GM15510 (cell line): ENCODE measurements around the gene P4HTM.

Experiments used
- POLR2A ChIP-seq: IDR thresholded peaks from 3 replicates; pipeline ENCODE4 v1.6.1; 2011; ENCODE audit warnings: borderline replicate concordance; ENCODE audit not compliant: insufficient read length; ENCODE audit errors: extremely low read depth

P4HTM gene

GRCh38 chr3:48979451-48979850 lies 10.6 kb upstream of the P4HTM start:
- TF ChIP-seq POLR2A, result no peak

GRCh38 chr3:48980295-48980694 lies 9.7 kb upstream of the P4HTM start:
- no peak for TF ChIP-seq POLR2A

GRCh38 chr3:48982016-48982415 lies 8.0 kb upstream of the P4HTM start:
- TF ChIP-seq POLR2A, result no peak

GRCh38 chr3:48982686-48983085 lies 7.4 kb upstream of the P4HTM start:
- no peak for TF ChIP-seq POLR2A

- TF ChIP-seq POLR2A, result no peak
Measured at GRCh38 chr3:48983096-48983495, 6.9 kb upstream of the P4HTM start.

GRCh38 chr3:48984663-48985062 lies 5.4 kb upstream of the P4HTM start:
- TF ChIP-seq POLR2A, result no peak

GRCh38 chr3:48985831-48986376 lies 4.1 kb upstream of the P4HTM start:
- TF ChIP-seq POLR2A, result no peak

- TF ChIP-seq POLR2A, result no peak
Measured at GRCh38 chr3:48989126-48989795, 780 bp upstream of the P4HTM start.

GRCh38 chr3:48990636-48991469 lies 812 bp downstream of the P4HTM start:
- TF ChIP-seq POLR2A, result peak; percentile 20

- TF ChIP-seq POLR2A, result no peak
Measured at GRCh38 chr3:48991851-48992545, 2.0 kb downstream of the P4HTM start.

- no peak for TF ChIP-seq POLR2A
Measured at GRCh38 chr3:48993834-48994233, 3.8 kb downstream of the P4HTM start.

- TF ChIP-seq POLR2A, result no peak
Measured at GRCh38 chr3:48996640-48997039, 6.6 kb downstream of the P4HTM start.

GRCh38 chr3:48997102-48997635 lies 7.1 kb downstream of the P4HTM start:
- TF ChIP-seq POLR2A, result no peak

- no peak for TF ChIP-seq POLR2A
Measured at GRCh38 chr3:48997714-48998637, 7.9 kb downstream of the P4HTM start.
